Ishikawa (cell line): ENCODE measurements around the gene COPB2.

Source experiments
- CEBPB ChIP-seq: IDR thresholded peaks from 2 replicates; pipeline ENCODE4 v1.6.1; 2012
- CREB1 ChIP-seq: IDR thresholded peaks from 2 replicates; pipeline ENCODE4 v1.6.1; 2012; ENCODE audit warnings: low read depth
- EP300 ChIP-seq: IDR thresholded peaks from 2 replicates; pipeline ENCODE4 v1.6.1; 2012; ENCODE audit warnings: borderline replicate concordance
- MAX ChIP-seq: IDR thresholded peaks from 2 replicates; pipeline ENCODE4 v1.6.1; 2012
- NFIC ChIP-seq: IDR thresholded peaks from 2 replicates; pipeline ENCODE4 v1.6.1; 2012
- RAD21 ChIP-seq: IDR thresholded peaks from 2 replicates; pipeline ENCODE4 v1.6.1; 2012; ENCODE audit warnings: low read depth
- REST ChIP-seq: IDR thresholded peaks from 2 replicates; pipeline ENCODE4 v1.6.1; 2012; ENCODE audit warnings: low read depth, mild to moderate bottlenecking
- TAF1 ChIP-seq: IDR thresholded peaks from 2 replicates; pipeline ENCODE4 v1.6.1; 2012; ENCODE audit warnings: low read depth, mild to moderate bottlenecking
- TCF12 ChIP-seq: IDR thresholded peaks from 2 replicates; pipeline ENCODE4 v1.6.1; 2012; ENCODE audit warnings: low read depth
- TEAD4 ChIP-seq: IDR thresholded peaks from 2 replicates; pipeline ENCODE4 v1.6.1; 2012
- YY1 ChIP-seq: IDR thresholded peaks from 2 replicates; pipeline ENCODE4 v1.6.1; 2012; ENCODE audit warnings: low read depth
- ZBTB7A ChIP-seq: IDR thresholded peaks from 2 replicates; pipeline ENCODE4 v1.6.1; 2012; ENCODE audit warnings: low read depth

DNA sequence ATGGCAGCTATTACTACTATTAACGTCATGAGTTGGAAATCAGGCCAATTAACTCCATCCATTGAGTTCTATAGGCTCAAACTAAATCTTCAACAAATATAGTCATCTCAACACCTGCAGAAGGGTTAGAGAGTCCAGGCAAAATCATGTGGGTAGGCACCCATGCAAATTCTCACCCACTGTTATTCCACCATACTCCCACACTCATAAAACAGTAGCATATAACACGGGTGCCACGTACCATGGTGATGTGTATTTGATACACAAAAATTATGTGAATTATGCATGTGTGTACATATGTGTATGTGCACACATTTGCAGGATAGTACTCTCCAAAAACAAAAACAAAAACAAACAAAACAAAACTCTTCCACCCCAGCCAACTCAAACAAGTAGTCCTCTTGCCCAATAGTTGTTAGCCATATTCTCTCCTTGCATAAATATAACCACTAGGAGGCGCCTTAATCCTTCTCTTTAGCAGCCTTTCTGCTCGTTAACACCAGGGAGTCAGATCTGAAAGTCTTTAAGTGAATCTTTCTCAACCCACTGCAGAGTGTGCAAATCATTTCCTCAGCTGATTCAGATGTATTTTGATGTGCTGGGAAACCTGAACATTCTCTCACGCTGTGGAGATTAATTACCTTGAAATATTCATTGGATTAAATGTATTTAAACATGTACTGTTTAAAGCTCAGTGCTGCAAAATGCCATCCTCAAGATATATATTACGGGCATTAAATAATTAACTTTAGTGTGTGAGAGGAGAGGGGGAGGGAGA, 38.0 kb upstream of the COPB2 start:
- TF ChIP-seq NFIC: no peak
- peak; percentile 96 for TF ChIP-seq RAD21
- no peak for TF ChIP-seq TAF1
- TF ChIP-seq TCF12: no peak
- no peak for TF ChIP-seq MAX
- TF ChIP-seq CEBPB: peak; percentile 90
- no peak for TF ChIP-seq EP300
- TF ChIP-seq YY1: 0 out of 2 replicates have a peak, but pooled peaks have one; percentile 25
- TF ChIP-seq CREB1: no peak
- TF ChIP-seq ZBTB7A: no peak
- no peak for TF ChIP-seq REST
- TF ChIP-seq TEAD4: no peak
